OCI-LY7 (cell line): Measurements from ENCODE around the gene SUCLG1.

Experiments
- EZH2phosphoT487 ChIP-seq: fragments of 200-600 bp; sonication (generic); IDR thresholded peaks from 2 replicates; pipeline ENCODE4 v1.6.1; 2018; ENCODE audit warnings: low read depth, borderline replicate concordance, mild to moderate bottlenecking, mixed run types, antibody characterized with exemption, low read length, moderate library complexity, mixed read lengths
- TF ChIP-seq, protein P1 (sequence below): fragments of 200-600 bp; sonication (generic); conservative IDR thresholded peaks from 2 replicates; pipeline ENCODE4 v1.5.1; 2014; ENCODE audit warnings: mild to moderate bottlenecking, antibody characterized with exemption, low read length, moderate library complexity, mixed read lengths

GRCh38 chr2:84491741-84492140 is 32.7 kb upstream of the SUCLG1 start:
- TF ChIP-seq, protein P1, sequence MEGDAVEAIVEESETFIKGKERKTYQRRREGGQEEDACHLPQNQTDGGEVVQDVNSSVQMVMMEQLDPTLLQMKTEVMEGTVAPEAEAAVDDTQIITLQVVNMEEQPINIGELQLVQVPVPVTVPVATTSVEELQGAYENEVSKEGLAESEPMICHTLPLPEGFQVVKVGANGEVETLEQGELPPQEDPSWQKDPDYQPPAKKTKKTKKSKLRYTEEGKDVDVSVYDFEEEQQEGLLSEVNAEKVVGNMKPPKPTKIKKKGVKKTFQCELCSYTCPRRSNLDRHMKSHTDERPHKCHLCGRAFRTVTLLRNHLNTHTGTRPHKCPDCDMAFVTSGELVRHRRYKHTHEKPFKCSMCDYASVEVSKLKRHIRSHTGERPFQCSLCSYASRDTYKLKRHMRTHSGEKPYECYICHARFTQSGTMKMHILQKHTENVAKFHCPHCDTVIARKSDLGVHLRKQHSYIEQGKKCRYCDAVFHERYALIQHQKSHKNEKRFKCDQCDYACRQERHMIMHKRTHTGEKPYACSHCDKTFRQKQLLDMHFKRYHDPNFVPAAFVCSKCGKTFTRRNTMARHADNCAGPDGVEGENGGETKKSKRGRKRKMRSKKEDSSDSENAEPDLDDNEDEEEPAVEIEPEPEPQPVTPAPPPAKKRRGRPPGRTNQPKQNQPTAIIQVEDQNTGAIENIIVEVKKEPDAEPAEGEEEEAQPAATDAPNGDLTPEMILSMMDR: no peak
- TF ChIP-seq EZH2phosphoT487: no peak
